Ovary (tissue), 3 donors: ENCODE data around the gene FAM9B.

Experiments
- EP300 ChIP-seq: sonication (generic); formaldehyde crosslinking; IDR thresholded peaks from one replicate; pipeline ENCODE4 v1.6.1; 2017; ENCODE audit warnings: antibody characterized with exemption
- POLR2A ChIP-seq: fragments of 450-650 bp; IDR thresholded peaks from one replicate; pipeline ENCODE4 v1.6.1; 2017; ENCODE audit warnings: antibody characterized with exemption, mild to moderate bottlenecking, moderate library complexity
- TF ChIP-seq, protein P1 (sequence below), 3 donors: fragments of 450-650 bp in 2 of 3; fragments of 200-600 bp in 1 of 3; IDR thresholded peaks; one replicate each; pipeline versions ENCODE4 v1.5.1 to v1.8.0; 2016 to 2022; ENCODE audit warnings: antibody characterized with exemption in 3 of 3, mild to moderate bottlenecking in 1 of 3
- donor health status: DM: no; HTN: no; CAD: no.

DNA sequence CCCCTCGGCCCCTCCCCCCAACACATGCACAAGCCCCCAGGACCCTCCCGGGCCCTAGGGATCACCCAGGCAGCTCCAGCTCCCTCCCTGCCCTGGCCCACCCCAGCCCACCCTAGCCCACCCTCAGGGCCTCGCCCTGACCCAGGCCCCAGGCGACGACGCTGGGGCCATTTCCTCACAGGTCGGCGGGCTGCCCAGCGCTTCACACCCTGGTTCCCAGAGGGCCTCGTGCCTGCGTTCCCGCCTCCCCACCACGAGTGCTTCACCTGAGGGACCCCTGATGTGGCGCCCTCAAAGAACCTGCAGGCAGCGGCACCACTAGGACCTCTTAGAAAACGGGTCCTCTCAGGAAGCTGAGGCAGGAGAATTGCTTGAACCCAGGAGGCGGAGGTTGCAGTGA, 341 bp downstream of the FAM9B start:
- TF ChIP-seq, protein P1, sequence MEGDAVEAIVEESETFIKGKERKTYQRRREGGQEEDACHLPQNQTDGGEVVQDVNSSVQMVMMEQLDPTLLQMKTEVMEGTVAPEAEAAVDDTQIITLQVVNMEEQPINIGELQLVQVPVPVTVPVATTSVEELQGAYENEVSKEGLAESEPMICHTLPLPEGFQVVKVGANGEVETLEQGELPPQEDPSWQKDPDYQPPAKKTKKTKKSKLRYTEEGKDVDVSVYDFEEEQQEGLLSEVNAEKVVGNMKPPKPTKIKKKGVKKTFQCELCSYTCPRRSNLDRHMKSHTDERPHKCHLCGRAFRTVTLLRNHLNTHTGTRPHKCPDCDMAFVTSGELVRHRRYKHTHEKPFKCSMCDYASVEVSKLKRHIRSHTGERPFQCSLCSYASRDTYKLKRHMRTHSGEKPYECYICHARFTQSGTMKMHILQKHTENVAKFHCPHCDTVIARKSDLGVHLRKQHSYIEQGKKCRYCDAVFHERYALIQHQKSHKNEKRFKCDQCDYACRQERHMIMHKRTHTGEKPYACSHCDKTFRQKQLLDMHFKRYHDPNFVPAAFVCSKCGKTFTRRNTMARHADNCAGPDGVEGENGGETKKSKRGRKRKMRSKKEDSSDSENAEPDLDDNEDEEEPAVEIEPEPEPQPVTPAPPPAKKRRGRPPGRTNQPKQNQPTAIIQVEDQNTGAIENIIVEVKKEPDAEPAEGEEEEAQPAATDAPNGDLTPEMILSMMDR (IDR thresholded peaks at IDR 0.05), result no peak
- TF ChIP-seq POLR2A (no peak), EP300 (no peak)
